OCI-LY3 (cell line): ENCODE results near the gene CABP4.
"Not testable (repeated sequence)": the region's sequence is repeated elsewhere in the genome, so short reads cannot be mapped to it uniquely, and the experiment has no call there.

Source experiments
- H2AFZ ChIP-seq: fragments of 200-600, 300-600 bp; shearing (Covaris generic); 2 replicates; pipeline ENCODE4 v1.6.0; 2014; ENCODE audit warnings: antibody characterized with exemption, low read depth, low read length
- H3K27ac ChIP-seq: fragments of 200-600, 300-600 bp; sonication (generic); 2 replicates; pipeline ENCODE4 v1.5.1; 2014; ENCODE audit warnings: mild to moderate bottlenecking, low read length, moderate library complexity, mixed read lengths
- H3K27me3 ChIP-seq: fragments of 200-600, 300-600 bp; sonication (generic); 2 replicates; pipeline ENCODE4 v1.6.1; 2014; ENCODE audit warnings: low read depth, low read length, mixed read lengths
- H3K36me3 ChIP-seq: fragments of 200-600, 300-600 bp; sonication (generic); replicated peaks from 2 replicates; pipeline ENCODE3; 2014; ENCODE audit warnings: low read depth, low read length, mixed read lengths
- H3K4me1 ChIP-seq: fragments of 300-600, 200-600 bp; sonication (generic); 2 replicates; pipeline ENCODE4 v1.6.1; 2014; ENCODE audit warnings: low read length, mixed read lengths
- H3K4me2 ChIP-seq: fragments of 200-600, 300-600 bp; sonication (generic); 2 replicates; pipeline ENCODE4 v1.6.1; 2014; ENCODE audit warnings: low read length, mixed read lengths
- H3K4me3 ChIP-seq: fragments of 300-600, 200-600 bp; sonication (generic); 2 replicates; pipeline ENCODE4 v1.5.1; 2014; ENCODE audit warnings: antibody characterized with exemption, mild to moderate bottlenecking, low read length, moderate library complexity
- H3K79me2 ChIP-seq: fragments of 300-600, 200-600 bp; shearing (Covaris generic); 2 replicates; pipeline ENCODE4 v1.6.1; 2014; ENCODE audit warnings: mild to moderate bottlenecking, low read length, mixed read lengths
- H3K9ac ChIP-seq: fragments of 300-600, 200-600 bp; shearing (Covaris generic); 2 replicates; pipeline ENCODE4 v1.6.0; 2014; ENCODE audit warnings: mild to moderate bottlenecking, low read length, moderate library complexity
- H3K9me3 ChIP-seq: fragments of 200-600, 300-600 bp; shearing (Covaris generic); 2 replicates; pipeline ENCODE4 v1.6.1; 2014; ENCODE audit warnings: low read length, mixed read lengths; ENCODE audit not compliant: insufficient read depth
- H4K20me1 ChIP-seq: fragments of 200-600, 300-600 bp; sonication (generic); 2 replicates; pipeline ENCODE4 v1.6.1; 2016; ENCODE audit warnings: low read length, mixed read lengths; ENCODE audit not compliant: insufficient read depth
- EZH2phosphoT487 ChIP-seq: fragments of 200-600 bp; shearing (Covaris generic); IDR thresholded peaks from 2 replicates; pipeline ENCODE4 v1.6.1; 2018; ENCODE audit warnings: antibody characterized with exemption, mixed run types, low read depth
- TF ChIP-seq, protein P1 (sequence below): fragments of 200-600, 300-600 bp; sonication (generic); IDR thresholded peaks from 2 replicates; pipeline ENCODE4 v1.5.1; 2014; ENCODE audit warnings: antibody characterized with exemption, low read length, low read depth

CABP4 gene

DNA sequence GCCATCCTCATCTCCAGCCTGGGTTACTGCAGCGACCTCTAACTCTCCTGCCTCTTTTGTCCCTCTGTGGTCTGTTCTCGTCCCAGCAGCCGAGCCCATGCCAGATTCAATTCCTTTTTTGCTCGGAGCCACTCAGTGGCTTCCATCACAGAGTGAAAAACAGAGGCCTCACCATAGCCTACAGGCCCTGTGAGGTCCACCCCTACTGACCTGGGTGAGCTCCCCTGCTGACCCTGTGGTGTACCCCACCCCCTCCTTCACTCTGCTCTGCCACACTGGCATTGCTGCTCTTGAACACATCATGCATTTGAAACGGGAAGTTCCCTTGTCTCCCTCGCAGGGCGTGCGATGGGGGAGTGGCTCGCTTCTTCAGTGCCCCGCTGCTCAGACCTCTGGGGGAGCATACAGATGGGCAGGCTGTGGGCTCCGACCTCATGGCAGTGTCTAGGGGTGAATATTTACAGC lies 29.7 kb downstream of the CABP4 start:
- TF ChIP-seq, protein P1, sequence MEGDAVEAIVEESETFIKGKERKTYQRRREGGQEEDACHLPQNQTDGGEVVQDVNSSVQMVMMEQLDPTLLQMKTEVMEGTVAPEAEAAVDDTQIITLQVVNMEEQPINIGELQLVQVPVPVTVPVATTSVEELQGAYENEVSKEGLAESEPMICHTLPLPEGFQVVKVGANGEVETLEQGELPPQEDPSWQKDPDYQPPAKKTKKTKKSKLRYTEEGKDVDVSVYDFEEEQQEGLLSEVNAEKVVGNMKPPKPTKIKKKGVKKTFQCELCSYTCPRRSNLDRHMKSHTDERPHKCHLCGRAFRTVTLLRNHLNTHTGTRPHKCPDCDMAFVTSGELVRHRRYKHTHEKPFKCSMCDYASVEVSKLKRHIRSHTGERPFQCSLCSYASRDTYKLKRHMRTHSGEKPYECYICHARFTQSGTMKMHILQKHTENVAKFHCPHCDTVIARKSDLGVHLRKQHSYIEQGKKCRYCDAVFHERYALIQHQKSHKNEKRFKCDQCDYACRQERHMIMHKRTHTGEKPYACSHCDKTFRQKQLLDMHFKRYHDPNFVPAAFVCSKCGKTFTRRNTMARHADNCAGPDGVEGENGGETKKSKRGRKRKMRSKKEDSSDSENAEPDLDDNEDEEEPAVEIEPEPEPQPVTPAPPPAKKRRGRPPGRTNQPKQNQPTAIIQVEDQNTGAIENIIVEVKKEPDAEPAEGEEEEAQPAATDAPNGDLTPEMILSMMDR: no peak; the same call in 1 of the 2 replicates
- TF ChIP-seq EZH2phosphoT487: no peak
- no peak overlapping the region for H2AFZ ChIP-seq
- peak overlapping the region; percentile 76 for H3K4me3 ChIP-seq
- H3K27me3 ChIP-seq: 0 out of 2 replicates have a peak, but pooled peaks cover 3% of the 10 kb centered on the region
- peaks cover 10% of the 10 kb centered on the region; the same call in 1 of the 2 replicates for H4K20me1 ChIP-seq
- H3K79me2 ChIP-seq: peaks cover 39% of the 10 kb centered on the region
- H3K27ac ChIP-seq: peak overlapping the region; percentile 82
- peak overlapping the region; percentile 95 for H3K4me2 ChIP-seq
- no peaks in the 10 kb centered on the region for H3K9me3 ChIP-seq
- peaks cover 58% of the 10 kb centered on the region for H3K4me1 ChIP-seq
- H3K9ac ChIP-seq: peak overlapping the region; percentile 68
- peaks cover 18% of the 10 kb centered on the region for H3K36me3 ChIP-seq

DNA sequence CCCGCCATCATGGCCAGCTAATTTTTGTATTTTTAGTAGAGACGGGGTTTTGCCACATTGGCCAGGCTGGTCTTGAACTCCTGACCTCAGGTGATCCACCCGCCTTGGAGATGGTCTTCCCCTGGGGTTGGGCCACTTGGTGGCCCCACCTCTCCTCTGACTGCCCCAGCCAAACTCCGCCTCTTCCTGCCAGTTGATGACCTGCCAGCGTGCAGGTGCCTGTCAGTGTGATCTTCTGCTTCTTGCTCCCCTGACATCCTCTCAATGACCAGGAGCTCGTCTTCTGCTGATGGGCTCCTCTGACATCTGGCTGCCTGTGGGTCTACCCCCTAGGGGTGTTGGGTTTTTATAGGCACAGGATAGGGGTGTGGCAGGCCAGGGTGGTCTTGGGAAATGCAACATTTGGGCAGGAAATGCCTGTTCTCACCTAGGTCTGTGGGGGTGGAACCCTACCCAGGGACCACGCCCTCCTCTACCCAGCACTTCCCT lies 30.8 kb downstream of the CABP4 start:
- Histone ChIP-seq H3K4me2 (peak overlapping the region; percentile 95), H3K4me1 (peaks cover 58% of the 10 kb centered on the region), H4K20me1 (peaks cover 10% of the 10 kb centered on the region; the same call in 1 of the 2 replicates), H3K27ac (peak overlapping the region; percentile 82), H3K79me2 (peaks cover 39% of the 10 kb centered on the region), H3K36me3 (peaks cover 28% of the 10 kb centered on the region)
- H3K27me3 ChIP-seq, H3K9ac ChIP-seq, H3K9me3 ChIP-seq, H3K4me3 ChIP-seq, H2AFZ ChIP-seq: not testable (repeated sequence)

DNA sequence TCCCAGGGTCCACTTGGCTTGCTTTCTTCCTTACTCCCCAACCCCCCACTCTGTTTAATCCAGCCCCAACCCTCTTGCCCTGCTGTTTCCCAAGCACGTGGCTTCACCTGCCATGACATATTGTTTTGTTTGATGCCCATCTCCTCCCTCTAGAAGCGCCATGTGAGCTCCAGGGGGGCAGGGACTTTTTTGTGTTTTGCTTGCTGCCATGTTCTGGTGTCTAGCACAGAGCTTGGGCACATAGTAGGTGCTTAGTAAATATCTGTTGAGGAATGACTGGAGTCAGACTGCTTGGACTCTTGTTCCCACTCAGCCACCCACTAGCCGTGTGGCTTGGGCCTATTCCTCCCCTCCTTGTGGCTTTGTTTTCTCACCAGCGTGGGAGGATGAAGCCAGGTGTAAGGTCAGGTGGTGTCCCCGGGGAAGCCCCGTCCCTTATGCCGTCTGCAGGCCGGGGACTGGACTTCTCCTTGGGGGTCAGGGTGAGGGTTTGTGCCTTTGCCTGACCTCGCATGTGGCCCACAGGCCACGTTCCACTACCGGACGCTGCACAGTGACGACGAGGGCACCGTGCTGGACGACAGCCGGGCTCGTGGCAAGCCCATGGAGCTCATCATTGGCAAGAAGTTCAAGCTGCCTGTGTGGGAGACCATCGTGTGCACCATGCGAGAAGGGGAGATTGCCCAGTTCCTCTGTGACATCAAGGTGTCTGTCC lies 31.5 kb downstream of the CABP4 start:
- H3K9me3 ChIP-seq: no peaks in the 10 kb centered on the region
- TF ChIP-seq, protein P1: no peak
- no peak for TF ChIP-seq EZH2phosphoT487
- peaks cover 10% of the 10 kb centered on the region; the same call in 1 of the 2 replicates for H4K20me1 ChIP-seq
- peaks cover 35% of the 10 kb centered on the region for H3K36me3 ChIP-seq
- H3K4me3 ChIP-seq: no peak overlapping the region; the same call in 1 of the 2 replicates
- no peak overlapping the region for H3K9ac ChIP-seq
- H3K4me1 ChIP-seq: peaks cover 57% of the 10 kb centered on the region
- H3K27ac ChIP-seq: peak overlapping the region; percentile 82
- H3K4me2 ChIP-seq: peak overlapping the region; percentile 95
- no peaks in the 10 kb centered on the region for H3K27me3 ChIP-seq
- no peak overlapping the region for H2AFZ ChIP-seq
- peaks cover 39% of the 10 kb centered on the region for H3K79me2 ChIP-seq

DNA sequence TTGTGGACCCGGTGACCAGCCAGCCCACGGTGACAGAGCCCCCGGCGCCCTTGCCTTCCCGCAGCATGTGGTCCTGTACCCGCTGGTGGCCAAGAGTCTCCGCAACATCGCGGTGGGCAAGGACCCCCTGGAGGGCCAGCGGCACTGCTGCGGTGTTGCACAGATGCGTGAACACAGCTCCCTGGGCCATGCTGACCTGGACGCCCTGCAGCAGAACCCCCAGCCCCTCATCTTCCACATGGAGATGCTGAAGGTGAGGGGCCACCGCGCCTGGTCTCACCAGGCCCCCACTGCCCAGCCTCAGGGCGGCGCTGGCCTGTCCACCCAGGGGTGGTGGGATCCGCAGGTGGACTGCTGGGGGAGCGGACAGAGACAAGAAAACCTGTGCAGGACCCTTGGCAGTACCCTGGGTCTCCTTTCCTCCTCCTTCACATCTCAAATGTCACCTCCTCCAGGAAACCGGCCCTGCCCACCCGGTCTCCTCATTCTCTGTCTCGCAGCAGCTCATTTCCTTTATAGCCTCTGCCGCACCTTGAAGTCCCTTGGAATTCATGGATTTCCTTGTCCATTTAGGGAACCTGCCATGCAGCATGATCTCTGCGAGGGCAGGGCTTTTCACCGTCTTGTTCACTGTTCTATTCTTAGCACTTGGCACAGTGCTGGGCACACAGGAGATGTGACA lies 34.2 kb downstream of the CABP4 start:
- Histone ChIP-seq H3K27ac (no peak overlapping the region), H3K79me2 (peaks cover 28% of the 10 kb centered on the region), H3K9me3 (no peaks in the 10 kb centered on the region), H3K36me3 (peaks cover 61% of the 10 kb centered on the region), H3K27me3 (no peaks in the 10 kb centered on the region), H2AFZ (no peak overlapping the region), H3K9ac (no peak overlapping the region), H3K4me3 (no peak overlapping the region), H3K4me1 (peaks cover 38% of the 10 kb centered on the region), H4K20me1 (peaks cover 10% of the 10 kb centered on the region; the same call in 1 of the 2 replicates), H3K4me2 (no peak overlapping the region)
- TF ChIP-seq EZH2phosphoT487: no peak
- TF ChIP-seq, protein P1: no peak
